Breast epithelium (tissue), 3 donors: ENCODE data around the gene RPL21.

Experiments
- CTCF ChIP-seq, 3 donors: fragments of 450-650 bp; IDR thresholded peaks; one replicate each; pipeline ENCODE4 v1.5.1; 2016 to 2017; ENCODE audit warnings: antibody characterized with exemption in 3 of 3, mild to moderate bottlenecking in 3 of 3, moderate library complexity in 3 of 3
- POLR2A ChIP-seq: fragments of 450-650 bp; IDR thresholded peaks from one replicate; pipeline ENCODE4 v1.6.1; 2016; ENCODE audit warnings: antibody characterized with exemption, mild to moderate bottlenecking, moderate library complexity

GRCh38 chr13:27203854-27204253, 47.5 kb upstream of the RPL21 start:
- peak in 1 of 3 donors; percentile 9 for TF ChIP-seq CTCF (IDR thresholded peaks at IDR 0.05)
- TF ChIP-seq POLR2A = no peak
